NCI-H2171 treated with DMSO at 0.1 percent for 48 hours (cell line): ENCODE measurements around the gene KRTDAP.
A peak's percentile ranks its signal among the peaks of the same experiment; 100 is the strongest.

Experiments
- DNase-seq: peaks from one replicate; lab custom pipeline; 2025; lab: John Stamatoyannopoulos, UW

KRTDAP gene

GRCh38 chr19:35512831-35513627 is 22.8 kb upstream of the KRTDAP start:
- DNase-seq, result no peak

DNA sequence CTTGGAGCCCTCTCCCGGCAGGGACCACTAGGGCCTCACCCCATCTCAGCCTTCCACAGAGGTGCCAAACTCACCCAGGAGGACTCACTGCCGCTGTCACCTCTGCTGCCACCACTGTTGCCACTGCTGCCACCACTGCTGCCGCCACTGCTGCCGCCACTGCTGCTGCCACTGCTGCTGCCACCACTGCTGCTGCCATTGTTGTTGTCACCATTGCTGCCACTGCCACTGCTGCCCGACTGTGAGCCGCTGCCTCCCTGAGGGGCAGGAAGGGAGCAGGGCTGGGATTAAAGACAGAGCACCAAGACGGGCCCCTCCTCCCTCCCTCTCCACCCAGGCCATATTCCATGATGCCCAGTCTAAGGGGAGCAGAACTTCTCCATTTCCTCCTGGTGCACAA is 21.1 kb upstream of the KRTDAP start:
- no peak for DNase-seq

DNA sequence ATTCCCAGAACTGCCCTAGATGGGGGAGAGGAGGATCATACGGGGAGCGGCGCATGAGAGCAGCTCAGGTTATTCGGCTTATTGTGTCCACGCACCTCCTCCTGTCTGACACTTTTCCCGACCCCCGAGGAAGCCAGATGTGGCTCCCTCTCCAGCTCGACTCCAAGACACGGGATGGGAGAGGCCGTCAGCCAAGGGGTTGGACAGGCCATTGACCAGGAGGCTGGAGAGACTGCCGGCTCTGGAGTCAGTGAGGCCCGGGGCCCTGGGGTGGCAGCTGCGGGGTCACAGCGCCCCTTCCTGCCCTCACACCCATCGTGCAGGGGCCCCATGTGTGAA is 20.3 kb upstream of the KRTDAP start:
- DNase-seq, result no peak

DNA sequence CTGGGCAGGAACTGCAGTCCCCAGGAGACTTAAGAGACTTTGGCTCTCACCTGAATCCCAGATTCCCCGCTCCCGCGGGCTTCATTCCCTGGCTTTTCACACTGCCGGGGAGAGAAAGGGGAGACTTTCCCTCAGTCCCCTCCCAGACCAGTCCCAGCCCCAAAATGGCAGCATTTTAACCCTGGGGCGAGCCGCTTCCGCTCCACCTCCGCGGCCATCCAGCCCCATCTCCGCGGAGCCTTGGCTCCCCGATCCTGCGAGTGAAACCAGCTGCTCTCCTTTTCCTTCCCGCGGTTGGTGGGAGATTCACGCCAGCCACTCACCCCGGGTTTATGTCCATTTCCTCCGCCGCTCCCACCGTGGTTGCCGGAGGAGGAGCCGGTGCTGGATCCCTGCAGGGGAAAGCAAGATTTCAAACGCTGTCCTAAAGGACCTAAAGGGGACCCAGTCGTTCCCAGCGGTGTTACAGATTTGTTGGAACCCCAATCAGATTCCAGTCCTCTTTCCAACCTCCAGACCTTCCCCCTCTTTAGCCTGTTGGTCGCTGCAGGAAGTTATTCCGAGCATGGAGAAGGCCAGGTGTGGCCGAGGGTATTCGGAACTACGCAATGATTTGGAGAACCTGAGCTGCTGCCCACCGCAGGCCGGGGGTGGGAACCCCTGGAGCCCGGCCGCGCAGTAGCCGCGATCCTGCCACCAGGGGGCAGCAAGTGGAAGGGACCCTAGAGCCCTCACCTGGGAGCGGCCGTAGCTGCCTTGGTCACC is 19.8 kb upstream of the KRTDAP start:
- DNase-seq, result peak; percentile 20

GRCh38 chr19:35509018-35509652 is 18.9 kb upstream of the KRTDAP start:
- no peak for DNase-seq

GRCh38 chr19:35508129-35508528 is 17.9 kb upstream of the KRTDAP start:
- DNase-seq, result no peak

DNA sequence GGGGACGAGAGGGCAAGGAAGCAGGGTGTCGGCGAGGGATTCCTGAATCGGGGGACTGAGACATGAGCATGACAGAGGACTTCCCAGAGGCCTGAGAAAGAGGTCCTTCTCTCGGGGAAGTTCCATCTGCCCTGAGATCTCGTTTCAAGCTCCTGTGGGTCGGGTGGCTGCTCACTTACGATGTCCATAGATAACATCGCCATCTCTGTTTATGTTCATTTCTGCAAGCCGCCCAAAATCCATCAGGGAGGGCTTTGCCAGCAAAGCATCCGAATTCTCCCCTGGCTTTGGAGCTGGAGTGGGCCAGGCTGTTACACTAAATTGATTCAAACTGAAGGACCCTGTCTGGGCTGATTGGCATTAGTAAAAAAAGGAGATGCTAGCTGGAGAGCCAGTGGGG is 17.3 kb upstream of the KRTDAP start:
- DNase-seq, result no peak

DNA sequence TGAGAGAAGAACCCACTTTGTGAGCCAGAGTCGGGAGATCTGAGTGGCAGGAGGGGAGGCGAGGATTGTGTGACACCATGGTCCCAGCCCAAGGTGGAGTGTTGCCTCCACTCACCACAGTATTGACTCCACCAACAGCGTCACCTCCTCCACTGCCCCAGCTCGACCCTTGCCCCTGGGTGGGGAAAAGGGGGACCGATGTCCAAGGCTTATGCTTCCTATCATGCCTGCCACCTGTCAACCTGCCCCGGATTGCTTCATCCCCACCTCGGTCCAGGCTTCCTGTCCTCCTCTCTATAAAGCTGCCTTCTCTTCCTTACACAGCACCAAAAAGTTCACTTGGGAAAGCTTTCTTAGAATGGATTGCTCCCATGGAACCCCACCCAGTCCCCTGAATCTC is 15.7 kb upstream of the KRTDAP start:
- no peak for DNase-seq

- DNase-seq, result no peak
Measured at GRCh38 chr19:35502751-35503150, 12.5 kb upstream of the KRTDAP start.

- DNase-seq, result no peak
Measured at GRCh38 chr19:35501684-35502083, 11.4 kb upstream of the KRTDAP start.

- no peak for DNase-seq
Measured at GRCh38 chr19:35500611-35501010, 10.3 kb upstream of the KRTDAP start.

GRCh38 chr19:35498984-35499527 is 8.8 kb upstream of the KRTDAP start:
- no peak for DNase-seq

GRCh38 chr19:35498220-35498619 is 8.0 kb upstream of the KRTDAP start:
- no peak for DNase-seq

GRCh38 chr19:35497406-35497805 is 7.1 kb upstream of the KRTDAP start:
- DNase-seq, result no peak

DNA sequence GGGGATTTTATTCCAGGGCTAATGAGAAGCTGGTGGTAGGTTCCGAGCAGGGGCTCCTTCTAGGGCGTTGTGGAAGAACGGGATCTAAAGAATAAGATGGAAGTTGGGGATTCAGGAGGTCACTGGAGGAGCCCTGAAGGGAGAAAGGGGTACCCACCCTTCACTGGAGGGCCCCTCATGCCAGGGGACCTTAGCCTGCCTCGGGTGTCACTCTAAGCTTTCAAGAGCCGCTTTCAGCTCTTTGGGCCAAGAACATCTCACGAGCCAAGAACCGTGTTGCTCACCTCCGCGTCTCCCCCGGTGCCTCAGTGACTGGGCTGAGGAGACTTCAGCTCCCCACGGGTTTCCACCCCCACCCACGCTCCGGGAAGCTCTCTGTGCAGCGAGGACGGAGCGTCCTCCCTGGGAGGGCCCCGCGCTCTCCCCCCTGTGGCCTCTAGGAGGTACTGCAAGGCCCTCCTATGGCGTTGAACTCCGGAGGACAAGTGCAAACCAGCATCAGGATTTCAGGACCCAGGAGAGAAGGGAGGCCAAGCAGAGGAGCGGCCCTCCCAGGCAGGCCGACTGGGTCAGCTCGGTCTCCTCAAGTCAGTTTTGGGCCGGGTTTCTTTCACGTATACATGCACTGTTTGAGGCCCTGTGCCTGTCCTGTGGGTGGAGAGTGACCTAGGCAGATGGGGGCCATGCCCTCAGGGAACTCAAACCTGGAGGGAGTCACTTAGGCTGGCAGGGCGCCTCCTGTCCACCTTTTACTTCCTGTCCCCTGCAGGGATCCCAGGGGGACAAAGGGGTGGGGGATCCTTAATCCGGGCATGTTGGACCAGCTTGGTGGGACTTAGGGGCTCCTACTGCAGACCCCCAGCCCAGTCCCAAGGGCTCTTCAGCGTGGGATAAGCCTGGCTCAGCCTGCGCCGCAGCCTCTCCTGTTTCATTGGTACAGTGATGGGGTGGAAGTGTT is 5.1 kb upstream of the KRTDAP start:
- peak; percentile 57 for DNase-seq

DNA sequence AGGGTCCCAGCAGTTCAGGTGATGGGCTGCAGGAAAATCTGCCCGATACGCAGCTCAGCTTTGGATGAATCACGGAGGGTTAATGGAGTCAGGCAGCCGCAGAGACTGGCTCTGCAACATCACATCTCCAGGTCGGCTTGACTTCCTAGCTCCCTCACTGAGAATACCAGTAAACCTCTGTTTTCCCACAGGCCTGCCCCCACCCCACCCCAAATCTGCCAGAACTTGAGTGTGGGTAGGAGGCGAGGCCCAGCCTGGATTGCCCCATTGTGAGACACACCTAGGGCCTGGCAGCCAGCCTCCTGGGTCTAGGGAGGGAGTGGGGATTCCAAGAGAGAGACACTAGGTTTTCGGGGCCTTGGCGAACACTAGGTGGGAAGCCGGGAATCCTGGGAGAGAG is 3.7 kb upstream of the KRTDAP start:
- DNase-seq, result no peak

GRCh38 chr19:35491836-35492360 is 1.6 kb upstream of the KRTDAP start:
- no peak for DNase-seq

DNA sequence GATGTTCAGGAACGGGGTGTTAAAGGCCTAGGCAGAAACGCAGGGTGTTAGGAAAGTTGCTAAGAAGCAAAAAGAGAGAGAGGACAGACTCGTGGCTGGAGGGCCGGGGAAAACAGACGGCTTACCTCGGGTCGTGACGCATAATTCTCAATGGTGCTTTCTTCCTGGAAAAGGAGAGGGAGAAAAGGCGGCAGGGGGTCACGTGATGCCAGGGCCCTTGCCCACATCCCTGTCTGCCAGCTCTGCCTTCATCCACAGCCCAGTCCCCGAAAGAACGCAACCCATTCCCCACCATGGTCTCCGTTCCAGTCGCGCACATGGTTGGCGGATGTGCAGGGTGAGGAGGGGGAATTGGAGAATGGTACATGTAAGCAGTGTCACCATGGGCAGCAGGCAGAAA is 1.6 kb downstream of the KRTDAP start:
- no peak for DNase-seq

DNA sequence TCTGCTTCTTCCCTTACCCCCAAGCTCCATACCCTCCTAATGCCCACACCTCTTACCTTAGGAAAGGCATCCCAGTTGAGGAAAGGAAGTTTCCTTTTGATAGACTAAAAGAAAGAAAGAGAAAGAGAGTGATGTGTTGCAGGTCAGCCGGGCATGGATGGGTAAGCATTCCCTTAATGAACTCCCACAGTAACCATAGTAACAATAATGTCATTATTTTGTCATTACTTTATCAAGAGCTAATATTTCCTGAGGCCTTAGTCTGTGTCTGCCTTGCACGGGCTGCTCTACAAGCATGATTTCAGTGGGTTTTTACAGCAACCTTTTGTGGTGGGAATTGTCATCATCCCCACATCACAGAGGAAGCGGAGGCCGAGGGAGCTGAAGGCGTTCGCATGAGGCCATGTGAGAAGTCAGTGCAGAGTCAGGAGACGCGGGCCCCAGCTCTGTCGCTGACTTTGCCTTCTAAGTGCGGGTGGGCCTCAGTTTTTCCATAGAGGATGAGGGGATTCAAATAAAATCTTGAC is 2.5 kb downstream of the KRTDAP start:
- DNase-seq, result no peak

DNA sequence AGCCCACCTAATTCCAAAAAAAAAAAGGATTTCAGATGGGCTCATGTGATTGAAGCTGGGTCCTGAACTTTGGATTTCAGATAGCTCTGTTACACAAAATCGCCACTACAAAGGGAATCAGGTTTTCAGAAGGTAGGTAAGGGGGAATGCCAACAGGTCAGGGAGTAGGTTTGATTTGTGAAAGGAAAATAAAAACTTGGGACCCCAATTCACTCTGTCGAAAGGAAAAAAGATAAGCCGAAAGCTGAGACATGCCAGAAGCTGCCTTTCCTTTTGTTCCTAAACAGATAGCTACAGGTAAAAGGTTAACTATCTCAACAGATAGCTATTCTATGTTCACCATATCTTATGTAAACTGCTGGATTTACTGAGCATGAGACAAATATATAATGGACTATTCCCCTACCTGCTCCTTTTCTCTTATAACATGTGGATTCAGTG is 4.0 kb downstream of the KRTDAP start:
- no peak for DNase-seq
